ENCODE measurements around the gene TLR3. TPM values are rescaled to one million over a fixed set of nuclear protein-coding genes. Genes with fewer than 3 reads are reported as not detected.

The TLR3 gene
- total and polyA plus RNA-seq, 7 donors, result 0.49 to 4.0 (median 1.0) TPM

DNA sequence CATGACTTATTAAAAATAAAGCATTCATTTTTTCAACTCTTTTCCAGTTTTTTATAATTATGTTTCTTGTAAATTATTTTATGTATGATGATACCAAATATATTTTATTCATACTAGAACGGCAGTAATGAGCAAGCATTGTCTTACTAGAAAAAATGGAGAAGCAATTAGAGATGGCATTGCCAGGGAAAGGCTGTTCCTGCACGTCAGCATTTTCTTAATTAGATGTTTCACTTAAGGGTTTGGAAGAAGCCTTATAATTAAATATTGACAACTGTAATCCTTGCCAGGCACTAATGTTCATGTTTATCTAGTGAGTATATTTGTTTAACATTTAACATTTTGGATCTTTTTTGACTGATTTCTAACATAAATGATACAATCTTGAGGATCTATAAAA lies 52.1 kb downstream of the TLR3 start:
- H3K27ac ChIP-seq, result no peak overlapping the region
- TF ChIP-seq, protein P1, sequence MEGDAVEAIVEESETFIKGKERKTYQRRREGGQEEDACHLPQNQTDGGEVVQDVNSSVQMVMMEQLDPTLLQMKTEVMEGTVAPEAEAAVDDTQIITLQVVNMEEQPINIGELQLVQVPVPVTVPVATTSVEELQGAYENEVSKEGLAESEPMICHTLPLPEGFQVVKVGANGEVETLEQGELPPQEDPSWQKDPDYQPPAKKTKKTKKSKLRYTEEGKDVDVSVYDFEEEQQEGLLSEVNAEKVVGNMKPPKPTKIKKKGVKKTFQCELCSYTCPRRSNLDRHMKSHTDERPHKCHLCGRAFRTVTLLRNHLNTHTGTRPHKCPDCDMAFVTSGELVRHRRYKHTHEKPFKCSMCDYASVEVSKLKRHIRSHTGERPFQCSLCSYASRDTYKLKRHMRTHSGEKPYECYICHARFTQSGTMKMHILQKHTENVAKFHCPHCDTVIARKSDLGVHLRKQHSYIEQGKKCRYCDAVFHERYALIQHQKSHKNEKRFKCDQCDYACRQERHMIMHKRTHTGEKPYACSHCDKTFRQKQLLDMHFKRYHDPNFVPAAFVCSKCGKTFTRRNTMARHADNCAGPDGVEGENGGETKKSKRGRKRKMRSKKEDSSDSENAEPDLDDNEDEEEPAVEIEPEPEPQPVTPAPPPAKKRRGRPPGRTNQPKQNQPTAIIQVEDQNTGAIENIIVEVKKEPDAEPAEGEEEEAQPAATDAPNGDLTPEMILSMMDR (IDR thresholded peaks at IDR 0.05), result no peak
- H3K36me3 ChIP-seq (ENCODE audit: insufficient read depth in 1 of 2, low read depth in 1 of 2), result no peaks in the 10 kb centered on the region
- DNase-seq (no peak), ATAC-seq (no peak)
- H3K9me3 ChIP-seq, result no peaks in the 10 kb centered on the region
- peaks cover 0 to 17% (median 2%) of the 10 kb centered on the region in 3 donors for H3K27me3 ChIP-seq (ENCODE audit: insufficient read depth in 3 of 3, low read length in 2 of 3)
- no peaks in the 10 kb centered on the region for H3K4me1 ChIP-seq
- intact Hi-C loops (cut with DNase I), result no loop called here
- 76 to 79% (median 77%) methylated on average over 2 of the region's 2 CpGs for WGBS, 3 donors
- no peak overlapping the region for H3K4me3 ChIP-seq

DNA sequence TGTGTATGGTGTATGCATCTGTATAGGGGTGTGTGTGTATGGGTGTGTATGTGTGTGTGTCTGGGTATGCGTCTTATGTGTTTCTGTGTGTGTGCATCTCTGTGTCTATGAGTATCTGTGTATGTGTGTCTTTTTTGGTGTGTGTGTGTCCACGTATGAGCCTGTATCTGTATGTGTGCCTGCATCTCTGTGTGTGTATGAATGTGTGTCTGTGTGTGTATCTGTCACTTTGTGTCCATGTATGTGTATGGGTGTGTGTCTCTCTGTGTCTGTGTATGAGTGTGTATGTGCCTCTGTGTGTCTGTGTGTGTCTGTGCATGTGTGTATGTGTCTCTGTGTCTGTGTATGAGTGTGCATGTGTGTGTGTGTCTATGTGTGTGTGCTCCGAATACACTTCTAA lies 59.9 kb downstream of the TLR3 start:
- H3K27ac ChIP-seq, result no peak overlapping the region
- WGBS, 3 donors, result 92 to 95% (median 94%) methylated on average over 3 of the region's 3 CpGs
- no peaks in the 10 kb centered on the region for H3K36me3 ChIP-seq (ENCODE audit: insufficient read depth in 1 of 2, low read depth in 1 of 2)
- DNase-seq, result no peak
- H3K27me3 ChIP-seq (ENCODE audit: insufficient read depth in 3 of 3, low read length in 2 of 3), result peaks cover 0 to 4% (median 0%) of the 10 kb centered on the region in 3 donors
- H3K4me3 ChIP-seq, result no peak overlapping the region
- ATAC-seq, result no peak
- intact Hi-C loops (cut with DNase I), result no loop called here
- TF ChIP-seq, protein P1 (IDR thresholded peaks at IDR 0.05), result no peak
- no peaks in the 10 kb centered on the region for H3K4me1 ChIP-seq
- no peaks in the 10 kb centered on the region for H3K9me3 ChIP-seq

DNA sequence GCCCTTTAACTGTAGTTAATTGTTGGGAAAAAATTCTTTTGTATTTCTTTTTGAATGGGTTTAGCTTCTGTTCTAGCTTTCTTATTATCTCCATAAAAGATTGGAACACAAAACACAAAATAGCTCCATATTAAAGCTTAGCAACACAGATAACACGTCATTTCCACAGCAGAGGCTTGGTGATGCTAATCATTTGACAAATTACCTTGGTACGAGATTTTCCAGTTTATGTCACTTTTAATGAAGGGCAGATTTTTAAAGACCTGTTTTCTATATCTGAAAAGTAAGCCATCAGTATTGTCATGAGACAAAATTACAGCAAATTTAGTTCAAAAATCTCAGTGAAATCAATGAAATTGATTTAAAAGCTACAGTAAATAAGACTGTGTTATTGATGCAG lies 63.0 kb downstream of the TLR3 start:
- Histone ChIP-seq H3K27ac (no peak overlapping the region), H3K4me1 (no peaks in the 10 kb centered on the region), H3K4me3 (no peak overlapping the region), H3K27me3 (ENCODE audit: insufficient read depth in 3 of 3, low read length in 2 of 3) (peaks cover 0 to 4% (median 0%) of the 10 kb centered on the region in 3 donors), H3K36me3 (ENCODE audit: insufficient read depth in 1 of 2, low read depth in 1 of 2) (no peaks in the 10 kb centered on the region), H3K9me3 (no peaks in the 10 kb centered on the region)
- WGBS, 3 donors, result 80 to 89% (median 88%) methylated on average over 2 of the region's 2 CpGs
- intact Hi-C loops (cut with DNase I), result no loop called here
- DNase-seq (no peak), ATAC-seq (no peak)
- TF ChIP-seq, protein P1 (IDR thresholded peaks at IDR 0.05), result no peak

DNA sequence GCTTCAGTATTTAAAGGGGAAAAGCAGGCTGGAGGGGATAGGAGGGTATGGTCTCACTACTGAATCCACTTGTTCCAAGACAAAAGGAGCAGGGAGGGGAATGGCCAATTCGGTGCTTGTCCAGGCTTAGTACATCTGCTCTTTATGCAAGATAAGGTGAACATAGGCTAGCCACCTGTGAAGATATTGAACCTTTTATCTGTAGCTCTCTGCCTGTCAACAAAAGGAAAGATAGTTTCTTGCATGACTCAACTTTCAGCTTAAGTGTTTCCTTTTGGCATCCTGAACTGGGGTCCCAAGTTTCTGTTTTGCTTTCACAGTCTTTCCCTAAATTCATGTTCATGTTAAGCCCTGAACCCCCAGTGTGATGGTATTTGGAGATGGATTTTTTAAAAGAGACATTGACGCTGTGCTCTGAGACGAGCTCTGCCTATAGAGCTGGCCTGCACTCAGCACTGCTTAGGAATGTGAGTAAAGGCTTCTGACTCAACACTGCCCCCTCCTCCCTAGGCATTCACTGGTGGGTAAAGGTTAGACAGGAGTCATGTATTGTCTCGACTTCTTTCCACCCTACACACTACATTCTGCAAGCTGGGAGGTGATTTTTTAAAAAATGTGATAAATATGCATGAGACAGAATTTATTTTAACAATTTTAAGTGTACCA lies 63.8 kb downstream of the TLR3 start:
- no peak overlapping the region for H3K27ac ChIP-seq
- H3K9me3 ChIP-seq, result no peaks in the 10 kb centered on the region
- ATAC-seq, result no peak
- peaks cover 0 to 4% (median 0%) of the 10 kb centered on the region in 3 donors for H3K27me3 ChIP-seq (ENCODE audit: insufficient read depth in 3 of 3, low read length in 2 of 3)
- no peaks in the 10 kb centered on the region for H3K36me3 ChIP-seq (ENCODE audit: insufficient read depth in 1 of 2, low read depth in 1 of 2)
- intact Hi-C loops (cut with DNase I), result no loop called here
- no peaks in the 10 kb centered on the region for H3K4me1 ChIP-seq
- no peak for DNase-seq
- no peak overlapping the region for H3K4me3 ChIP-seq
- TF ChIP-seq, protein P1 (IDR thresholded peaks at IDR 0.05), result no peak
- WGBS, 3 donors, result 31 to 46% (median 32%) methylated on average over 4 of the region's 4 CpGs

DNA sequence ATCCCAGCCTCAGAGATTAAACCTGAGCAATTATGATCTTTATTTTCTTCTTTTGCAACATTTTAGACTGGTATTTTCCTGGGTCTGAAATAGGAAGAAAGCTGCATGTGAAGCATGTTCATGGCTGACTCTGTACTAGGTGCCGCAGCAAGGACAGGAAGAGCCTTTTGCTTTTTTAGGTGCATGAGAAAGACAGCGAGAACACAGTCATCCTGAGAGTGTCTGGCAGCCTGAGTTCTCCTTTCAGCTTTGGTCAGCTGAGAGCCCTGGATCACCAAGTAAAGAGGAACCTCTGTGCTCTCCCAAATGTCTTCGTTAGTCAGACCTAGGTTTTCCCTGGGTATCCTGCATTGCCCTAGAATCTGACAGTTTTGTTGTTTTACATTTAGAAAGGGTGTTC lies 65.3 kb downstream of the TLR3 start:
- Histone ChIP-seq H3K4me1 (no peaks in the 10 kb centered on the region), H3K27ac (no peak overlapping the region), H3K9me3 (no peaks in the 10 kb centered on the region), H3K36me3 (ENCODE audit: insufficient read depth in 1 of 2, low read depth in 1 of 2) (no peaks in the 10 kb centered on the region), H3K27me3 (ENCODE audit: insufficient read depth in 3 of 3, low read length in 2 of 3) (no peaks in the 10 kb centered on the region), H3K4me3 (no peak overlapping the region)
- TF ChIP-seq, protein P1 (IDR thresholded peaks at IDR 0.05), result no peak
- ATAC-seq (no peak), DNase-seq (no peak)
- intact Hi-C loops (cut with DNase I), result no loop called here
- WGBS, 3 donors, result 85 to 95% (median 90%) methylated on average over 3 of the region's 3 CpGs

Measured in psoas muscle (tissue), 8 donors.